NCI-H2107 (cell line): Measurements from ENCODE around the gene GAD1.

Experiments
- DNase-seq: peaks from one replicate; lab custom pipeline; 2025; lab: John Stamatoyannopoulos, UW

Gene GAD1

DNA sequence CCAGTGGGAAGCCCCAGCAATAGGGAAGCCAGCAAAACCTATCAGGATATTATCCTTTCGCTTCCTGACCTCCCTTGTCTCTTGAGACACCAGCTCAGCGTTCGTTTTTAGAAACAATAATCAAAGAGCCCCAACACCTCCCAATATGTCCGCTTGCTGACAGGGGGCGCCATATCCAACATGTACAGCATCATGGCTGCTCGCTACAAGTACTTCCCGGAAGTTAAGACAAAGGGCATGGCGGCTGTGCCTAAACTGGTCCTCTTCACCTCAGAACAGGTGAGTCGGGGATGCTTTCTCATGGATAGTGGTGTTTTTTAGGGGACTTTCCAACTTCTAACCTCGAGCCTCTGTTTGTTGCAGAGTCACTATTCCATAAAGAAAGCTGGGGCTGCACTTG, 28.7 kb downstream of the GAD1 start:
- no peak for DNase-seq

- no peak for DNase-seq
Measured at GRCh38 chr2:170846314-170846713, 29.6 kb downstream of the GAD1 start.

DNA sequence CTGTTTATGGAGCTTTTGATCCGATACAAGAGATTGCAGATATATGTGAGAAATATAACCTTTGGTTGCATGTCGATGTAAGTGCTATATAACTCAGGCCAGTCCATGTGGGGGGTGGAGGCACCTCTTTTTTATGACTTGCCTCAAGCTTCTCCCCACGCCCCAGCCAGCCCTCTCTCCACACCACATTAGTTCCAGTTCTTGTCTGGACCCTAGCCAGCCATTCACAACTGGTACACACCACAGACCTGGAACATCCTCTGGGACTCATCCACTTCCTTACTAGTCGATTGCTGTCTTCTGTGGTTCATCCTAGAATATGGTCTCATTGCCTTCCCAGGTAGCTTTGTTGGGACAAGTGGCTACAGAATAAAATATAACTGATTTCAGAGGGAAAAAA, 31.0 kb downstream of the GAD1 start:
- no peak for DNase-seq

DNA sequence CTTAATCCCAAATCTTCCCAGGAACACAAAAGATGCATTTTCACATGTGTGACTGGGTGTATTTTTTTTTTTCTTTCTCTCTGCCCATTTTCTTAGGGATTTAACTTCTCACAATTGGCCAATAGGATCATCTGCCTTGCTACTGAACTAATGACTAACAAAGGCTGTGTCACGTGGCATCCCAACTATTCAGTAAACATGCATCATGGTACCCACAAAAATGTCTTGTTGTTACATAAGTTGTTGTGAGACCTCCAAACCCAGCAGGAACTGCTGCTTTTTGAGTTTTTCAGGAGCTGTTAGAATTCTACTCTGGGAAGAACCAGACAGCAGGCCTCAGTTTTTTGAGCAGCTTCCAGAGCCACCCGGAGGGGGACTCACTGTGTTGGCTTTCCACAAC, 31.9 kb downstream of the GAD1 start:
- DNase-seq: no peak

DNA sequence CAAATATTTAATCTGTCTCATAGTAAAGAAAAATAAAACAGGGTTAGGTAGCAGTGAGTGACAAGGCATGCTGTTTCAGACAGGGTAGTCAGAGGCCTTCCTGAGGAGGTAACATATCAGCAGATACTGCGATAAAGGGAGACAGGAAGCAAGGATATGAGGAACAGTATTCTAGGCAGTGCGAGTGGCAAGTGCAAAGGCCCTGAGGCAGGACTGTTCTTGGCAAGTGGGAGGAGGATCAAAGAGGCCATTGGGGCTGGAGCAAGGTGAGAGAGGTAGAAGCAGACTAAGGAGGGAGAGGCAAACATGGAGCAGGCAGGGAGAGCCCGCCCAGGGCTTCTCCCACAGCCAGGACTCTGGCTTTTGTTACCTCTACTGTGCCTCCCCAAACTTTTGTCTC, 33.6 kb downstream of the GAD1 start:
- no peak for DNase-seq

DNA sequence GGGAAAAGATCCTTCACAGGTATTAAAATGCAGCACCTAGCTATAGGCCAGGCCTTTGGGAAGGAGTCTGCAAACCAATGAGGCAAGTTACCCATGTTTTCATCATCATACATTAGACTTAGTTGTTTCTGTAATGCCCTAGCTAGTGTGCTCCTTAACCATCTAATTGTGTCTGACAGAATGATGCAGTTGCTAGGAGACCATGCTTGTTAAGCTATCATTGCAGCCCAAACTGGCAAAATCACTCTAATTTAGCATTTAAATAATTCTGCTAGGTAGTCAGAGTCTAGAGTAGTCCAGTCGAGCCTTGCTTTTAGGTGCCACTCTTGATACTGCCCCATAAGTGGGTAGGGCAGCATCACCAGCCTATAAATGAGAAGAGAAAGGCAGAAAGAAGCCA, 34.9 kb downstream of the GAD1 start:
- no peak for DNase-seq

- DNase-seq: no peak
Measured at GRCh38 chr2:170856066-170856465, 39.4 kb downstream of the GAD1 start.

DNA sequence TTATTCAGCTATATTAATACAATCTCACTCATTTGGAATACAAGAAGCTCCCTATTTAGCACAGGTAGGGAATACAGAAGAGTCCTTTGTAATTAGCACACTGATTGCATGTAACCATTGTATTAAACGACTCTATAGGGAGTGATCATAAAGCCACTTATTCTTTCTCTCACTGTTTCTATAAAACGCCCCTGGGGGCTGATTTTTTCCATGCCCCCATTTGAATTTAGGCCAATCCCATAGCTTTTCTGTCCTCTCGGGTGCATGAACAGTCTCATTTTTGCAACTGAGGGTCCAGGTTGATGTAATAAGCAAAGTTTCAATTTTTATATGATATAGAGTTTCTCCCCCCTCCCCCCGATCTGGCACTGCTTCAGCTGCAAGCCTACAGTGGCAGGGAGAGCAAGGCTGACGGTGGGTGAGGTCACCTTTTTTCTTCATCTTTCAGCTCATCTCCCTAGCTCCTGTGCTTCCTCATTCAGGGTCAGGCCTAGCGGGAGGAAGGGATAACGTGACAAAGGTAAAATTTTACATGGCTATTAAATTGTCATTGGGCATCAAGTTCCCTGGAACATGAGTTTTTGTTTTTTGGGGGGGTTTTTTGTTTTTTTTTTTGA, 45.7 kb downstream of the GAD1 start:
- no peak for DNase-seq

- no peak for DNase-seq
Measured at GRCh38 chr2:170863087-170863486, 46.4 kb downstream of the GAD1 start.

DNA sequence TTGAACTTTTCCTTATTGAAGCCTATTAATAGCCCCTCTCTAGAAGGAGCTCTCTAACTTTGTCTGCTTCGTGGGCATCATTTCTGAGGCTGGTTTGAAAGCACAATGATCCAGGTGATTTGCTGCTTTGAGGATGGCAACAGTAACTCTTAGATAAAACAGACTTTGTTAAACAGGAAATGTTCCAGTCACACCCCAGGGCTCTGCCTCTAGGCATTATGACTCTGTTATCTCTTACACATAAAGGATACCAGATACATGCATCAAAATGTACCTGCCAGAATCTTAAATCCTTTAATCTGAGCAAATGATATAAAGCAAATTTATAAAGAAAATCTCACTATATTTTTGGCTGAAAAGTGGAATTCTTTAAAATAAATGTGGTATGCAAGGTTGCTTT, 52.3 kb downstream of the GAD1 start:
- DNase-seq: no peak

DNA sequence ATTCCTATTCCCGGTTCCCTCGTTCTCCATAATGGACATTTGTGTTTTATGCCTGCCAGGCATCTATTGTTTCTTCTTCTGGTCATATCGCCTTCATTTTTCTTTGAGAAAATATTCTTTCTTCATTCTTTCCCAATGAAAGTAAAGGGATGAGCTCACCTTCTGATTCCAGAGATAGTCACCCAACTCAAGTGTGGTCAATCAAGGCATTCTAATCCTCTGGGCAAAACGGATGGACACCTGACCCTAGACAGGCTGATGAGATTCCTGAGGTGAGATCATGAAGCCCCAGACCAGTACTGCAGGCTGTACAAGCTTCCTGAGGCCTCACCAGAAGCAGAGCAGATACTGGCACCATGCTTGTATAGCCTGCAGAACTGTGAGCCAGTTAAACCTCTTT, 52.8 kb downstream of the GAD1 start:
- no peak for DNase-seq

DNA sequence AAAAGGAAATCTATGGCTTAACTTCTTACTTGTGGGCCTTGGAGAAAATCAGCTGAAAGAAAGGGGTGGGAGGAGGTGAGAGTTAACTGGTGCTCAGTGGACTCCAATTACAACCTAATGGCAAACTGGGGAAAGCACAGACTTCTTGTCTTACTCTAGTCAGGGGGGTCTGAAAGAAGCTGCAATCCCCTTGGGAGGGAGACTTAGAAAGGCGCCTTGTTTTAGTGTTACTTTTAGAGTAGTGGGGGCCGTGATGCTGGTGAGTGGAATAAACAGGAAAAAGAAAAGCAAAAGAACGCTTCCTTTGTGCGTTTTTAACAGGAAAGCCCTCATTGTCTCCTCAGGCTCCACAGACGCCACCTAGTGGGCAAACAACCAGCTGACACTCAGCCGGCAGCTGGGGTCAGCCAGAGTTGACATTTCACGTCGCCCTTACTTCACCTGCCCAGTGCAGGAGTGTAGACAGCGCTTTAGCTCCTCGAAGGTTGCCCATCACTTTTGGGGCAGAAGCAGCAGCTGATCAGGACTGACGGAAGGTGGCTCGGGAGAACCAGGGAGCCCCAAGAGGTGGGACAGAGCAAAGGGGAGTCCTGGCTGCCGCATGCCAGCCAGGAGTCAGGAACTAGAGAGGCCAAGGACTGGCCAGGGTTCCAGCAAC, 56.5 kb downstream of the GAD1 start:
- peak; percentile 66 for DNase-seq

- DNase-seq: no peak
Measured at GRCh38 chr2:170878066-170878465, 61.4 kb downstream of the GAD1 start.

- DNase-seq: no peak
Measured at GRCh38 chr2:170878505-170878904, 61.8 kb downstream of the GAD1 start.

- DNase-seq: no peak
Measured at GRCh38 chr2:170881840-170882239, 65.2 kb downstream of the GAD1 start.

DNA sequence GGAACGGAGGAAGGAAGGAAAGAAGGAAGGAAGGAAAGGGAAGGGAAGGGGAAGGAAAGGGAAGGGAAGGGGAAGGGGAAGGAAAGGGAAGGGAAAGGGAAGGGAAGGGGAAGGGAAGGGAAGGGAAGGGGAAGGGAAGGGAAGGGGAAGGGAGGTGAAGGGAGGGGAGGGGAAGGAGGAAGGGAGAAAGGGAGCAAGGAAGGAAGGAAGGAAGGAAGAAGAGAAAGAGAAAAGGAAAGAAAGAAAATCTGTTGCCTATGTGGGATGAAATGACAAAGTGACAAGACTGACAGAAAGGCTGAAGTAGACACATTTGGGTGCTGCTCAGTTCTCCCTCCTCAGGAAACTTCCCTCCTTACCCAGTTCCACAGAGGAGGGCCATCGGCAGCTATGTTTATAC, 66.1 kb downstream of the GAD1 start:
- no peak for DNase-seq

DNA sequence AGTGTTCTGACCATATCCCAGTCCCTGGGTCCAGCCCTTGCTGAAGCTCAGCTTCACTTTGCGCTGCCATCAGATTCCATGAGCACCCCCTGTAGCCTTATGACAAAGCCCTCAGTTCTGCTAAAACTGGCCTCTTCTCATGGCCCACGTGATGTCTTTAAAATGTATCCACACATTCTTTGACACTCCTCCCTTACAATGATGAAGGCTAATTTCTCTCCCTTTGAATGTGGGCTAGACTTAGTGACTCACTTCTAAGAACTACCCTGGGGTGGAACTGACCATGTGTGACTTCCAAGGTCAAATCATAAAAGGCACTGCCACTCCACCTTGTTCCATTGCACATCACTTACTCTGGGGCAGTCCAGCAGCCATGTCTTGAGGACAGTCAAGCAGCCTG, 67.0 kb downstream of the GAD1 start:
- no peak for DNase-seq

GRCh38 chr2:170885130-170885791, 68.6 kb downstream of the GAD1 start:
- no peak for DNase-seq

DNA sequence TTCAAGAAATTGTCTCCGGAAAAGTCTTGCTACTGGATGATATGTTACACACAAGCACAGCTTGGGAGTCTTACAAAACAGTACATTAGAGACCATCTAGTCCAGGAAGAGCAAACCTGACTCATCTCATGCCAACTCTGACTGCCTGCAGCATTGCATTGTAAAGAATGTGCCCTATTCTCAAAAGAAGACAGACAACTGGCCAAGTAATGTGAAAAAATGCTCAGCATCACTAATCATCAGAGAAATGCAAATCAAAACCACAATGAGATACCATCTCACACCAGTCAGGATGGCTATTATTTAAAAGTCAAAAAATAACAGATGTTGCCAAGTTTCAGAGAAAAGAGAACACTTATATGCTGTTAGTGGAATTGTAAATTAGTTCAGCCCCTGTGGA, 69.7 kb downstream of the GAD1 start:
- DNase-seq: no peak

- DNase-seq: no peak
Measured at GRCh38 chr2:170887496-170887895, 70.8 kb downstream of the GAD1 start.

- no peak for DNase-seq
Measured at GRCh38 chr2:170887896-170888295, 71.2 kb downstream of the GAD1 start.

GRCh38 chr2:170891893-170892292, 75.2 kb downstream of the GAD1 start:
- DNase-seq: no peak

GRCh38 chr2:170892391-170892951, 75.8 kb downstream of the GAD1 start:
- no peak for DNase-seq
